ENCODE measurements around the gene ATP6V0B. TPM values are rescaled to one million over a fixed set of nuclear protein-coding genes. Genes with fewer than 3 reads are reported as not detected.
A peak's percentile ranks its signal among the peaks of the same experiment; 100 is the strongest.

Gene ATP6V0B
- total RNA-seq, 1 donor from 2014 or later: 119 TPM

DNA sequence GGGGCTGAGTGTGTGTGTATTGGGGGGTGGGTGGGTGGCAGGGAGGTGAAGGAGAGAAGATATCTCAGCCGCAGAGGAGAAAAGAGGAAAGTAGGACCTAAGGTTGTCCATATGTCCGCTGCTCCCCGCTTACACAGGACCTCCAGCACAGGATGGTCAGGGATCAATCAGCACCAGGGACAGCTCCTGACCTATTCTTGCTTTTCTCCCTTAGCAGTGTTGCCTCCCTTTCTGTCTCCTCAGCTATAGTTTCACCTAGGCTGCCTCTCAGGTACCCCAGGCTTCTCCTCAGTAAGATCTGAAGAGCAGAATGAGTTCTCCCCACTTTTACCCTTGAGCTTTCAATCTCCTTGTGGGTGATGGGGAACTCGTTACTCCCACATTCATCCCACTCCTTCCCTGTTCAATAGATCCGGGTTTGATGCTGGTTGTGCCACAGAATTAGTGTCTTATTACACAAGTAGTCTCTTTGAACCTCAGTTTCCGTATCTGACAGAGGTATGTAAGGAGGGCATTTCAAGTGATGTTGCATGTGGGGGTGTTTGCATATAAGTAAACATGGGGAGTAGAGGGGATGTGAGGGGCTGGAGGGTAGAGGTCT lies 6.3 kb upstream of the ATP6V0B start:
- no peak for DNase-seq (ENCODE audit: extremely low read depth, low read depth, low spot score)

DNA sequence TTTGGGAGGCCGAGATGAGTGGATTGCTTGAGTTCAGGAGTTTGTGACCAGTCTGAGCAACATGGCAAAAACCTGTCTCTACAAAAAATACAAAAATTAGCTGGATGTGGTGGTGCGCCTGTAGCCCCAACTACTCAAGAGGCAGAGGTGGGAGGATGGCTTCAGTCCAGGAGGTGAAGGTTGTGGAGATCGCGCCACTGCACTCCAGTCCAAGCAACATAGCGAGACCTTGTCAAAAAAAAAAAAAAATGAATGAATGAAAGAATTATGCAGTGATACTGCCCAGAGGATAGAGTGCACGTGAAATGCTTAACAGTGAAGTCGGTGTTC lies 5.4 kb upstream of the ATP6V0B start:
- no peak for DNase-seq (ENCODE audit: extremely low read depth, low read depth, low spot score)

DNA sequence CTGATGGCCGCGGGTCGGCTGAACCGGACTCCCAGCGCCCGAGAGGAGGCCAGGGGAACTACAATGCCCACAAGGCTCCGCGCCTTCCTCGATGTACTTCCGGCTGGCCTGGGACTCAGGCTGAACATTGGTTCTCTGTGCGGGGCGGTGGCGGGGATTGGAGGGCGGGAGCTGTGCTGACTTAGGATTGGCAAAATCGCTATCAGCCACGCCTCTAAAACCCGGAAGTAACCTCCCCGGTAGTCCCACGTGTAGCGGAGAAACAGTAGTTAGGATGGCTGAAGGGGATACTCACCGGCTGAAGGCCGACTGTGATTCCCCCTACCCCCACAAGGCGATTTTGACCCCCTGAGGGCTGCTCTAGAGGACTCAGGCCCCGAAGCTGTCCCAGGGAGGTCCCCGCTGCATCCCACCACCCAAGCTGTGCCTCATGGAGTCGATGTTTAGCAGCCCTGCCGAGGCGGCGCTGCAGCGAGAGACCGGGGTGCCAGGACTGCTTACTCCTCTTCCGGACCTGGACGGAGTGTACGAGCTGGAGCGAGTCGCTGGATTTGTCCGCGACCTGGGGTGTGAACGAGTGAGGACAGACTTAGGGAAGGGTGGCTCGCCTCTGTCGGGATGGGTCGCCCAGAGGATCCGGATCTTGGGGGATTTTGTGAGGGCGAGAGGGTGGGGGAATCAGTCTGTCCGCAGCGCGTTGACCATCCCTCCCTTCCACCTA lies 4.9 kb upstream of the ATP6V0B start, which contains the start of gene DPH2:
TSS of gene DPH2 (plus strand) at position 265 of the 721 bp plus-strand sequence. CDS start at position 431, 166 bp downstream.
- peak; percentile 87 for DNase-seq (ENCODE audit: extremely low read depth, low read depth, low spot score)

DNA sequence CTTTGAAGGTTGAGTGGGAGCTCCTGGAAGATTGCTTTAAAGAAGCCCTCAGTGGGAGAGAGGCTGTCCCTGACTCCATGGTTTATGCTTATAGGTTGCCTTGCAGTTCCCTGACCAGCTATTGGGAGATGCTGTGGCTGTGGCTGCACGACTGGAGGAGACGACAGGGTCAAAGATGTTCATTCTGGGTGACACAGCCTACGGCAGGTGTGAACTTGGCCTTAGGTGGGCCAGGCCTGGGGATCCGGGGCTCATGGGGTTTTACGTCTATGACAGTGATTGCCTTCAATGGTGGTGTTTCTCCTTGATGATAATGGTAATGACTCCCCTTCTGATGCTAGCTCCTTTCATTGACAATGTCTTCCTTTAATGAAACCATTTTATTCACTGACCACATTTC lies 4.3 kb upstream of the ATP6V0B start:
- DNase-seq (ENCODE audit: extremely low read depth, low read depth, low spot score): no peak

DNA sequence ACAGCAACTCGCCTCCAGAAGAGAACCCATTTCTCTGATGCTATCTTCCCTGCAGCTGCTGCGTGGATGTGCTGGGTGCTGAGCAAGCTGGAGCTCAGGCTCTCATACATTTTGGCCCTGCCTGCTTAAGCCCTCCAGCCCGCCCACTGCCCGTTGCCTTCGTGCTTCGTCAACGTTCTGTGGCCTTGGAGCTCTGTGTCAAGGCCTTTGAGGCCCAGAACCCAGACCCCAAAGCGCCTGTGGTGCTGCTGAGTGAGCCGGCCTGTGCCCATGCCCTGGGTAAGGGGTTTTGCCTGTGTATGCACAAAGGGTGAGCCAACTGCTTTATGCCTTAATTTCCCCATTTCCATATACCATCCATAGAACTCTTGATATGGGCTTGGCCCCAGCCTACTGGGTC lies 3.8 kb upstream of the ATP6V0B start:
- no peak for DNase-seq (ENCODE audit: extremely low read depth, low read depth, low spot score)

DNA sequence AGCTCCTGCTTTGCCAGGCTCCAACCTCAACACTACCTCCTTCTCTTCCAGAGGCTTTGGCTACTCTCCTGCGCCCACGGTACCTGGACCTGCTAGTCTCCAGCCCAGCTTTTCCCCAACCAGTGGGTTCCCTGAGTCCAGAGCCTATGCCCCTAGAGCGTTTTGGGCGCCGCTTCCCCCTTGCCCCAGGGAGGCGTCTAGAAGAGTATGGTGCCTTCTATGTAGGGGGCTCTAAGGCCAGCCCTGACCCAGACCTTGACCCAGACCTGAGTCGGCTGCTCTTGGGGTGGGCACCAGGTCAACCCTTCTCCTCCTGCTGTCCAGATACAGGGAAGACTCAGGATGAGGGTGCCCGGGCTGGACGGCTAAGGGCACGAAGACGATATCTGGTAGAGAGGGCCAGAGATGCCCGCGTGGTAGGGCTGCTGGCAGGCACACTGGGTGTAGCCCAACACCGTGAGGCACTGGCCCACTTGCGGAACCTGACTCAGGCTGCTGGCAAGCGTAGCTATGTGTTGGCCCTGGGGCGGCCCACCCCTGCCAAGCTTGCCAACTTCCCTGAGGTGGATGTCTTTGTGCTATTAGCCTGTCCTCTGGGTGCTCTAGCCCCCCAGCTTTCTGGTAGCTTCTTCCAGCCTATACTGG lies 3.3 kb upstream of the ATP6V0B start:
- DNase-seq (ENCODE audit: extremely low read depth, low read depth, low spot score): no peak

DNA sequence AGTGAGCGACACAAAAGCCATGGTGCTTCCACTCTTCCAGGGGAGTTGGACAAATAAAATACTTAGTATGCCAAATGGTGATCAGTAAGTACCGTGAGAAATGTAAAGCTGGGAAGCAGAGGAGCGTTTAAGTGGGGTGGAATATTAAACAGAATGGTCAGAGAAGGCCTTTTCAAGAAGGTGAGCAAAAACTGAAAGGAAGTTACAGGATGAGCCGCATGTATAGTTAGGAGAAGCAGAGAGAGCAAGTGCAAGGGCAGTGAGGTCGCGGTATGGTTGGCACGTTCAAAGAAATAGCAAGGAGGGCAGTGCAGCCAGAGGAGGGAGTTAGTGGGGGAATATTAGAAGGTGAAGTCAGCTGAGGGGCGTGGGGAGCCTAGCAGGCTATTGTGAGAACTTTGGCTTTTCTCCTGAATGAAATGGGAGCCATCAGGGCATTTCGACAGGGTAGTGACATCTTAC lies 748 bp upstream of the ATP6V0B start:
- no peak for DNase-seq (ENCODE audit: extremely low read depth, low read depth, low spot score)

DNA sequence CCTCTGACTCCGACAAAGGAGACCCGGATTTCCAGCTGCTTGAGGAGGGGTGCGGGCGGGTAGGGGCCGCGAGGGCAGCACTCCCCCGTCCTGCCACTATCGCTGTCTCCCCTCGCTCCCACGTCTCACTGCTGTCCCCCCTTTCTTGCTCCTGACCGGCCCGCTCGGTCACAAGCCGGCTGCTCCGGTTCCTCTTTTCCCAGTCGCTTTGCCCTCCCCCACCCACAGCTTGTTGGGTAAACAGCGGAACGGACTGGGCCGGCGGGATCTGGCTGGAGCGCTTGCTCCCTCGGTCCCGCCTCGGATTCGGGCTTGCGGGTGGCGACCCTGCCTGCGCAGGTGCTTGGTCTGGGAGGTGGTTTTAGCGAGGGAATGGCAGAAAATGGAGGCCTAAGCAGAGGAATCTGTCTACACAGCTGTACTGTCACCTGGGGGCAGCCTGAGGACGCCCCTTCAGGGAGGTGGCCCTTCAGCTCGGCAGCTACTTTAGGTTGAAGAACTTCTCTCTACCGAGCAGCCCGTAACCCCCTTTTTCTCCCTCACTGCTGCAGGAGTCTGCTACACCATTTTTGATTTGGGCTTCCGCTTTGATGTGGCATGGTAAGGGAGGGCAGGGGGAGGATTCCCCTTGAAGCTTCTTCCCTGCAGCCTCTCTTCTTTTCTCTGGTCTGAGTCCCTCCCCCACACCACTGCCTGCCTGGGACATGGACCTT lies 645 bp downstream of the ATP6V0B start:
- no peak for DNase-seq (ENCODE audit: extremely low read depth, low read depth, low spot score)

DNA sequence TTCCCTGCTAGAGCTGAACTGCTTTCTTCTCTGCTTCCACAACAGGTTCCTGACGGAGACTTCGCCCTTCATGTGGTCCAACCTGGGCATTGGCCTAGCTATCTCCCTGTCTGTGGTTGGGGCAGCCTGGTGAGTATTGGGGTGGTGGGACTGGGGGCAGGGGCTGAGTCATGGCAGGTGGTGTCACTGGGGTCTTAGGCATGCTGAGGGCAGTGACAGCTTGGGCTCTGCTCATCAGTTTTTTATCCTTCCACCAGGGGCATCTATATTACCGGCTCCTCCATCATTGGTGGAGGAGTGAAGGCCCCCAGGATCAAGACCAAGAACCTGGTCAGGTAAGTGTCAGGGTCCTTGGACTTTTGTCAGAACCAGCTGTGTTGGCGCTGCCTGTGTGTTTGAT lies 1.3 kb downstream of the ATP6V0B start:
- no peak for DNase-seq (ENCODE audit: extremely low read depth, low read depth, low spot score)

DNA sequence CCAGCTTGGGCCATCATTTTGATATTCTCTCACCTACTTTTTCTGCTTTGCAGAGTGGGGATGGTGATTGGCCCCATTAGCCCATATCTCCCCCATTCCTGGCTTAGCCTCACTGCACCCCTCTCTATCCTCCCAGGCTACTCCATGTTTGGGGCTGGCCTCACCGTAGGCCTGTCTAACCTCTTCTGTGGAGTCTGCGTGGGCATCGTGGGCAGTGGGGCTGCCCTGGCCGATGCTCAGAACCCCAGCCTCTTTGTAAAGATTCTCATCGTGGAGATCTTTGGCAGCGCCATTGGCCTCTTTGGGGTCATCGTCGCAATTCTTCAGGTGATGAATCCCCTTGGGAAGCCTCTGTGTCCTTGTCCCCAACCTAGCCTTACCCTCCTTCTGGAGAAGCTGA lies 2.1 kb downstream of the ATP6V0B start:
- no peak for DNase-seq (ENCODE audit: extremely low read depth, low read depth, low spot score)

DNA sequence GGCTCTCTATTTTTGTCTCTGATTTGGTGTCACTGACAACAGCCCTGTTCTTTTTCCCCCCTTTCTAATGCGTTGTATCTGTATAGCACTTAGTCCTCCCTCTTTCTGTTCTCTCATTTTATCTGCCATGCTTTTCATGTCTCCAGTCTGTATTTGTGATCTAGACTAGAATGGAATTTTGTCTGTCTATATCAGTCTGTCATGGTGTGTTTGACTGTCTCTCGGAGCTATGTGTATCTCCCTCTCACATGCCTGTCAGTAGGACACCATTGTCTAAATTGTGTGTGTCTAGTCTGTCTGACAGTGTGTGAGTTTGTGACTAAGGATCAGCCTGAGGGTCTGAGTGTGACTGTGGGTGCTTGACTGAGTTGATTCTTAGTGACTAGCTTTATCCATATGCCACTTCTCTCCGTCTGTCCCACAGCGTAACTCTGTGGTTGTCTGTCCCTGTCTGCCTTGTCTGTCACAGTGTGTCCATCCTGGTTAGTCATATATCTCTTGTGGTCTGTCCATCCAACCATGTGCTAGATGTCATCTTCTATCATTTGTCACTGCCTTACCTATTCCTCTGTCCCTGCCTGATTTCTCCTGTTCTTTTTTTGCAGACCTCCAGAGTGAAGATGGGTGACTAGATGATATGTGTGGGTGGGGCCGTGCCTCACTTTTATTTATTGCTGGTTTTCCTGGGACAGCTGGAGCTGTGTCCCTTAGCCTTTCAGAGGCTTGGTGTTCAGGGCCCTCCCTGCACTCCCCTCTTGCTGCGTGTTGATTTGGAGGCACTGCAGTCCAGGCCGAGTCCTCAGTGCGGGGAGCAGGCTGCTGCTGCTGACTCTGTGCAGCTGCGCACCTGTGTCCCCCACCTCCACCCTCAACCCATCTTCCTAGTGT lies 2.9 kb downstream of the ATP6V0B start:
- DNase-seq (ENCODE audit: extremely low read depth, low read depth, low spot score): no peak

DNA sequence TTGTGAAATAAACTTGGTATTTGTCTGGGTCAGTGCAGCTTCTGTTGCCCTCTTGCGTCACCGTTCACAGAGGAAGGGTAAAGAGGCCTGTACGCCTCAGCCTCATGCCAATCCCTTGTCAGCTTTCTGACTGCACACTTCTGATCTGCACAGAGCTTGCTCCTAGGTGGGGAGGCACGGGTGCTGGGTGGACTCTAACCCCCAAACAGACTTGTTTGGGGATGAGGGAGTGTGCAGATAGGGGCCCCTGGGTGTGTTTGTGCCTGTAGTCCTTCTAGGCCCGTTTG lies 3.4 kb downstream of the ATP6V0B start:
- DNase-seq (ENCODE audit: extremely low read depth, low read depth, low spot score): no peak

DNA sequence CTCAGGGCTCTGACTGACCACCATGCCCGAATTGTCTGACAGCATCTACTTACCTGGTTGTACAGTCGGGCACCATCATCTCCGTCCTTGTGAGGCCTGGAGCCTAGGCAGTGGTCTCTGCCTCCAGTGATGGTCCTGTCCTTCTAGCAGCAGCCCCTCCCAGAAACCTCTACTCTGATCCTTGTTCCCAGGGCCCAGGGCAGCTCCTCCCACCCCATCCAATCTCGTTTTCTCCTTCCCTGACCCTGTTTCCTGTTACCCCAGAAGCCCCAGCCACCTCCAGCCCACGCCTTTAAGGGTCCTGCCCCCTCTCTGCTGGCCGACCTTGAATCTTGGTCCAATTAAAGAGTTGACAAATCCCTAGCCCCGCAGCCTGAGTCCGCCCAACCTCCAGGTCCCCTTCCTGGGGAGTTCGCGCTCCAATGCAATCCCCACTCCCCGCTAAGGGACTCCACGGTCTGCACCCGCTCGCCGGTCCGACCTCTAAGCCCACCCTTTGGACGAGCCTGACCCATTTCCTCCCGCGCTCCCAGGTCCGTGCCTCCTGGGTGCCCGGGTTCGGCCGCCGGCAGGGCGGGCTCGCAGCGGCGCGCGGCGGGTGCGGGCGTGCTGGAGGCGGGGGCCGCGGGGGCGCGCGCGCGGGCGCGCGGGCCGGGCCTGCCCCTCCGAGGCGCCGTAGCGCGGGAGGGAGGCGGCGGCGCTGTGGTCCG lies 3.9 kb downstream of the ATP6V0B start, which contains the start of gene B4GALT2:
TSS of gene B4GALT2 (plus strand) at position 660 of the 710 bp plus-strand sequence. CDS start 1,951 bp downstream, outside the sequence.
- no peak for DNase-seq (ENCODE audit: extremely low read depth, low read depth, low spot score)

DNA sequence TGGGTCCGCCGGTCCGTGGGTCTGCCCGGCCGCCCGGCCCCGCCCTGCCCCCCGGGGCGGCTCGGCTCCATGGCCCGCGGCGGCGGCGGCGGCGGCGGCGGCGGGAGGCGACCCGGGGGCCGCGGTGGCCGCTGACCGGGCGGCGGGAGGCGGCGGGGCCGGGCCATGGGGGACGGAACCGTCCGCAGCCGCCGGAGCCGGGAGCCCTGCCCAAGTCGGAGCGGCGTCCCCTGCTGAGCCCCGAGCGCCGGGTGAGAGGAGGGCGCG lies 4.4 kb downstream of the ATP6V0B start:
- no peak for DNase-seq (ENCODE audit: extremely low read depth, low read depth, low spot score)

DNA sequence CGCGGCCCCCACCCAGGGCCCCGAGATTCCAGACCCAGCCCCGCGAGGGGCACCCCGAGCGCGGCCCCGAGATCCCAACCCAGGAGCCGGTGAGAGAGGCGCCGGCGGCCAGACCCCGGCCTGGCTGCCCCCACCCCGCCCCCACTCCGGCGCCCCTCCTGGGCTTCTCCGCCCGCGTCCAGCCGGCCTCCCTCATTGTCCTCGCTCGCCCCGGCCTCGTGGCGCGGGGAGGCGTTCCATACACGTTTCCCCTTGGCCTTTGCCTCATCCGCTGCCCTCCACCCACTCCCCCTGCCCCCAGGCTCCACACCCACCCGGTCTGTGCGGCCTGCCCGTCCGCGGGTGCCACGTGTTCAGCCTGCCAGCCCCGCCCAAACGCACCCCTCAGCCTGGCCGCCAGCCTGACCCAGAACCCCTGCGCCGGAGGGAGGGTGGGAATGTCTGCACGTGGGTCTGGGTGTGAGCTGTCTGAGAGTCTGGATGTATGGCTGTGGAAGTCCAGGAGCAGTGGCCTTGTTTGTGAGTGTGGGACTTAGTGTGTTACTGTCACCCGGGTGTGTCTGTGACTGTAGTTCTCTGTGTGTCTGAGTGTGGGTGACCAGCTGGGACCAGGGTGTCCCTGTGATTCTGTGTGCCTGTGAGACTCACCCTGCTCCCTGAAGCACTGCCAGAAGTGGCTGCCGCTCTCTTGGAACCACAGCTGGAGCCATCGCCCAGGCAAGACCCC lies 4.9 kb downstream of the ATP6V0B start:
- no peak for DNase-seq (ENCODE audit: extremely low read depth, low read depth, low spot score)

DNA sequence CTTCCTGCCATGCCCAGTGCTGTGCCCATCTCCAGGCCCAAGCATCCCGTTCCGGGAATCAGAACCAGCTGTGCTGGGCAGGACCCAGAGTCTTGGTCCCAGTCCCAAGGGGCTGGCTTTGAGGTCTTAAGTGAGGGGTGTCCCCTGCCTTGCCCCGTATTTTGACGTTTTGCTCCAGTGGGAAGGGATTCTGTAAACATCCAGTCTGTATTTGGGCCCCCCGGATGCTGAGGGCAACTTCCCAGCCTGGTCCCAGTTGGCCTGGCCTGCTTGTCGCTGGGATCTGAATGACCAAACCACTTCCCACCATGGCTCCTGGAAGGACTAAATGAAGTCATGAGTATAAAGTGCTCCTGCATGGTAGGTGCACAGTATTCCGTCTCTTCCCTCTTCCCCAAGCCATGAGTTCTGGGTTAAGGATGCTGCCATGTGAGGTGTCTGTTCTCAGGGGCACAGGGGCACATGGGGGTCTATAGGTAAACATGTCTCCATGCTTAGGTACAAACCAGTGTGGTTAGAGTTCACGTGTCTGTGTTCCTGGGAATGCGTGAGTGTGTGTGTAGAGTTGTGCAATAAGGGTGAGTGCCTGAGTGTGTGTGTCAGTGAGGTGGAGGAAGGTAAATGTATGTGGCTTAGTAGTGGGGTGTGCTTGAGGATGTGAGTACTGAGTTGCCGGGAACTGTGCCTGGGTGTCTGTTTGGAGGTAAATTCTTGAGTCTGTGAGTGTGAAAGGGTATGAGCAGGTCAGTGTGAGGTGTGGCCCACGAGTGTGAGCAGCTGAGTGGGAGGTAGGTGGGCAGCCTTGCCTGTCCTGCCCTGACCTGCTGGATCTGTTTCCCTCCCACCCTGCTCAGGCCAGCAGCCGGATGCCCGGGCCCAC lies 5.7 kb downstream of the ATP6V0B start:
- DNase-seq (ENCODE audit: extremely low read depth, low read depth, low spot score): no peak

DNA sequence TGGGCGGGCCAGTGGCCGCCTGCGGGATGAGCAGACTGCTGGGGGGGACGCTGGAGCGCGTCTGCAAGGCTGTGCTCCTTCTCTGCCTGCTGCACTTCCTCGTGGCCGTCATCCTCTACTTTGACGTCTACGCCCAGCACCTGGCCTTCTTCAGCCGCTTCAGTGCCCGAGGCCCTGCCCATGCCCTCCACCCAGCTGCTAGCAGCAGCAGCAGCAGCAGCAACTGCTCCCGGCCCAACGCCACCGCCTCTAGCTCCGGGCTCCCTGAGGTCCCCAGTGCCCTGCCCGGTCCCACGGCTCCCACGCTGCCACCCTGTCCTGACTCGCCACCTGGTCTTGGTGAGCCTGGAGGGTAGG lies 6.4 kb downstream of the ATP6V0B start:
- DNase-seq (ENCODE audit: extremely low read depth, low read depth, low spot score): no peak

DNA sequence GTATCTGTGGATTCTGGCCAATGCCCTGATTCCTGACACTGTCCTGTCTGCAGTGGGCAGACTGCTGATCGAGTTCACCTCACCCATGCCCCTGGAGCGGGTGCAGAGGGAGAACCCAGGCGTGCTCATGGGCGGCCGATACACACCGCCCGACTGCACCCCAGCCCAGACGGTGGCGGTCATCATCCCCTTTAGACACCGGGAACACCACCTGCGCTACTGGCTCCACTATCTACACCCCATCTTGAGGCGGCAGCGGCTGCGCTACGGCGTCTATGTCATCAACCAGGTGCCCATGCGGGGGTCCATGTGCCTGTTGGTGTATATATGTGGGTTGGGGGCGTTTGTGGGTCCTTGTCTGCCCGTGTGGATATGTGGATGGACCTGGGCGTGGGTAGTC lies 6.9 kb downstream of the ATP6V0B start:
- DNase-seq (ENCODE audit: extremely low read depth, low read depth, low spot score): no peak

DNA sequence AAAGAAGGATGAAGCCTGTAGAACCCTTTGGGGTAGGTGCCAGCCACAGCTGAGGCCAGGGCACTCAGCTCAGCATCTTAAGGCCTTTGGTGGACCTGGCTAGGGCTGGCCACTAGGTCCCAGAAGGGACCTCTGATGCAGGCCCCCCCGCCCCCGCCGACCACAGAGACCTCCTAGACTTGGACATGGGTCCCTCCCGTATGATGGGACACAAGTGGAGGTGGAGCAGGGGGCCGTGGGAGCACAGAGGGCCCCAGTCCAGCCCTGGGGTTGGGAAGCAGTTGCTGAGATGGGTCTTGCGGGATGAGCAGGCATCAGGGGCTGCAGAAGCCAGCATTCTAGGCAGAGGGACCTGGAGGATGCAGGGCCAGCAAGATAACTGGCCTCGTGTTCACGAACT lies 7.5 kb downstream of the ATP6V0B start:
- no peak for DNase-seq (ENCODE audit: extremely low read depth, low read depth, low spot score)

Measured in glomerular endothelial cell (primary cell).